Measurements from ENCODE around the gene STK24. TPM values are rescaled to one million over a fixed set of nuclear protein-coding genes. Genes with fewer than 3 reads are reported as not detected.

STK24 gene
- total RNA-seq, 2 experiments from 2014 or later = 60.4 to 88.7 TPM

DNA sequence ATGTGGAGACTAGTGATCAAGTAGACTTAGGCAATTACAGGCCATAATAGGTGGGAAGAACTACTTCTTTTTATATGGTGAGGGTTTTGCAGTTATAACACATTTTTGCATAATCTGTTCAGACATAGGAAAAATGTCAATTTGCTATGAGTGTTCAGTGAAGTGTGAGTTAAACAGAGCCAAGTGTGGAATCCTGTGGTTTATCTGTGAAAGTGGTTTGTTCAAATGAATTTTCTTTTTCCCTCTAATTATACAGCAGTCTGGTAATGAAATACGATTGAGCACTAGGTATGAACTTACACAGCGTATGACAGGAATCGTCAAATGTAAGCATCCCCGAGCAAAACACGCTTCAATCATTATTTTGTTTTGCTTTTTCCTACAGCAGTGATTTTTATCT, 178.3 kb downstream of the STK24 start:
- Histone ChIP-seq H4K20me1 (ENCODE audit: insufficient read depth, low read length) (no peaks in the 10 kb centered on the region), H2AFZ (ENCODE audit: low read length) (no peak overlapping the region), H3K4me3 (ENCODE audit: low read depth, low read length, poor library complexity, severe bottlenecking) (no peak overlapping the region), H3K36me3 (ENCODE audit: insufficient read depth, low read length) (no peaks in the 10 kb centered on the region), H3K79me2 (ENCODE audit: insufficient read depth, low read depth, low read length) (no peaks in the 10 kb centered on the region), H3K27ac (ENCODE audit: low read depth, low read length, poor library complexity, severe bottlenecking) (no peak overlapping the region), H3K9me3 (ENCODE audit: low read length) (no peaks in the 10 kb centered on the region), H3K4me1 (ENCODE audit: insufficient read depth, low read length, poor library complexity, severe bottlenecking) (no peaks in the 10 kb centered on the region), H3K4me2 (ENCODE audit: low read length) (no peak overlapping the region), H3K9me2 (ENCODE audit: insufficient read depth, low read length) (no peaks in the 10 kb centered on the region)
- TF ChIP-seq EZH2phosphoT487 (IDR thresholded peaks at IDR 0.05; ENCODE audit: borderline replicate concordance, low read depth, low read length) (no peak), CTCF (conservative IDR thresholded peaks at IDR 0.05; ENCODE audit: low read length) (no peak)
- no TSS peak for BruUV-seq (replicated peaks)
- CTCF ChIA-PET (ENCODE audit: unreplicated experiment) = no interaction called here
- POLR2A ChIA-PET = no interaction called here
- DNase-seq (ENCODE audit: low spot score) = no peak
- intact Hi-C loops (cut with micrococcal nuclease; ENCODE audit: unreplicated experiment) = no loop called here

- no peak overlapping the region for H3K27ac ChIP-seq (ENCODE audit: low read depth, low read length, poor library complexity, severe bottlenecking)
- no peaks in the 10 kb centered on the region for H3K36me3 ChIP-seq (ENCODE audit: insufficient read depth, low read length)
- H3K4me2 ChIP-seq (ENCODE audit: low read length) = no peak overlapping the region
- ChIA-PET CTCF (ENCODE audit: unreplicated experiment) (no interaction called here), POLR2A (interaction anchor here (0.6 kb wide), 2 partner anchors 8 to 83 kb away, joined by 3 to 6 read pairs; no protein-coding TSS in a partner anchor)
- DNase-seq (ENCODE audit: low spot score) = no peak
- intact Hi-C loops (cut with micrococcal nuclease; ENCODE audit: unreplicated experiment) = no loop called here
- no peaks in the 10 kb centered on the region for H3K9me3 ChIP-seq (ENCODE audit: low read length)
- no peak for TF ChIP-seq CTCF (conservative IDR thresholded peaks at IDR 0.05; ENCODE audit: low read length)
- no peak for TF ChIP-seq EZH2phosphoT487 (IDR thresholded peaks at IDR 0.05; ENCODE audit: borderline replicate concordance, low read depth, low read length)
- no peaks in the 10 kb centered on the region for H4K20me1 ChIP-seq (ENCODE audit: insufficient read depth, low read length)
- no peaks in the 10 kb centered on the region for H3K9me2 ChIP-seq (ENCODE audit: insufficient read depth, low read length)
- BruUV-seq (replicated peaks) = no TSS peak
- no peak overlapping the region for H2AFZ ChIP-seq (ENCODE audit: low read length)
- no peaks in the 10 kb centered on the region for H3K79me2 ChIP-seq (ENCODE audit: insufficient read depth, low read depth, low read length)
- no peak overlapping the region for H3K4me3 ChIP-seq (ENCODE audit: low read depth, low read length, poor library complexity, severe bottlenecking)
- H3K4me1 ChIP-seq (ENCODE audit: insufficient read depth, low read length, poor library complexity, severe bottlenecking) = no peaks in the 10 kb centered on the region
These were observed 179.0 kb downstream of the STK24 start for GRCh38 chr13:98397861-98398260.

- POLR2A ChIA-PET = interaction anchor here (0.6 kb wide), 1 partner anchor 83 kb away, joined by 6 read pairs; no protein-coding TSS in a partner anchor
These were observed 179.7 kb downstream of the STK24 start for GRCh38 chr13:98397221-98397620.

More at GRCh38 chr13:98397221-98397620, 179.7 kb downstream of the STK24 start:
- CTCF ChIA-PET (ENCODE audit: unreplicated experiment) = no interaction called here
- no peak for TF ChIP-seq CTCF (conservative IDR thresholded peaks at IDR 0.05; ENCODE audit: low read length)
- no peak for TF ChIP-seq EZH2phosphoT487 (IDR thresholded peaks at IDR 0.05; ENCODE audit: borderline replicate concordance, low read depth, low read length)
- no TSS peak for BruUV-seq (replicated peaks)
- Histone ChIP-seq H3K36me3 (ENCODE audit: insufficient read depth, low read length) (no peaks in the 10 kb centered on the region), H3K4me3 (ENCODE audit: low read depth, low read length, poor library complexity, severe bottlenecking) (no peak overlapping the region), H3K9me3 (ENCODE audit: low read length) (no peaks in the 10 kb centered on the region), H2AFZ (ENCODE audit: low read length) (no peak overlapping the region), H3K79me2 (ENCODE audit: insufficient read depth, low read depth, low read length) (no peaks in the 10 kb centered on the region), H3K4me1 (ENCODE audit: insufficient read depth, low read length, poor library complexity, severe bottlenecking) (no peaks in the 10 kb centered on the region), H3K4me2 (ENCODE audit: low read length) (no peak overlapping the region), H3K9me2 (ENCODE audit: insufficient read depth, low read length) (no peaks in the 10 kb centered on the region), H3K27ac (ENCODE audit: low read depth, low read length, poor library complexity, severe bottlenecking) (no peak overlapping the region), H4K20me1 (ENCODE audit: insufficient read depth, low read length) (no peaks in the 10 kb centered on the region)
- no peak for DNase-seq (ENCODE audit: low spot score)
- intact Hi-C loops (cut with micrococcal nuclease; ENCODE audit: unreplicated experiment) = no loop called here

Measured in OCI-LY7 (cell line).